Measurements from ENCODE around the gene CLASRP.
"Not testable (repeated sequence)": the region's sequence is repeated elsewhere in the genome, so short reads cannot be mapped to it uniquely, and the experiment has no call there.

The CLASRP gene

GRCh38 chr19:45038931-45039893 is at the start of gene CLASRP:
CLASRP (plus strand) TSS chr19:45039045; CDS start chr19:45040213, 1,168 bp downstream.
- peak; percentile 81 for DNase-seq (ENCODE audit: low read depth in 2 of 2)

GRCh38 chr19:44990459-44990858 is 48.4 kb upstream of the CLASRP start:
- DNase-seq (ENCODE audit: low read depth in 2 of 2) = no peak

GRCh38 chr19:44990966-44991365 is 47.9 kb upstream of the CLASRP start:
- DNase-seq (ENCODE audit: low read depth in 2 of 2) = no peak

GRCh38 chr19:44992336-44993163 is 46.3 kb upstream of the CLASRP start:
- DNase-seq (ENCODE audit: low read depth in 2 of 2) = no peak

GRCh38 chr19:44993526-44993925 is 45.3 kb upstream of the CLASRP start:
- no peak for DNase-seq (ENCODE audit: low read depth in 2 of 2)

- no peak for DNase-seq (ENCODE audit: low read depth in 2 of 2)
These were observed 44.8 kb upstream of the CLASRP start for GRCh38 chr19:44993926-44994537.

GRCh38 chr19:44998025-44998424 is 40.8 kb upstream of the CLASRP start:
- no peak for DNase-seq (ENCODE audit: low read depth in 2 of 2)

- DNase-seq (ENCODE audit: low read depth in 2 of 2) = not testable (repeated sequence)
These were observed 39.5 kb upstream of the CLASRP start for GRCh38 chr19:44999131-44999925.

GRCh38 chr19:45000665-45001064 is 38.2 kb upstream of the CLASRP start:
- DNase-seq (ENCODE audit: low read depth in 2 of 2) = not testable (repeated sequence)

- peak; percentile 95 to 96 for DNase-seq (ENCODE audit: low read depth in 2 of 2)
These were observed 37.6 kb upstream of the CLASRP start, which contains the start of gene RELB for GRCh38 chr19:45001087-45001739. RELB (plus strand) TSS chr19:45001464; CDS start chr19:45001580, 116 bp downstream.

GRCh38 chr19:45003485-45003884 is 35.4 kb upstream of the CLASRP start:
- no peak for DNase-seq (ENCODE audit: low read depth in 2 of 2)

- no peak for DNase-seq (ENCODE audit: low read depth in 2 of 2)
These were observed 33.1 kb upstream of the CLASRP start for GRCh38 chr19:45005787-45006186.

- DNase-seq (ENCODE audit: low read depth in 2 of 2) = no peak
These were observed 30.3 kb upstream of the CLASRP start for GRCh38 chr19:45008552-45008951.

- no peak for DNase-seq (ENCODE audit: low read depth in 2 of 2)
These were observed 29.1 kb upstream of the CLASRP start for GRCh38 chr19:45009625-45010255.

GRCh38 chr19:45010306-45010705 is 28.5 kb upstream of the CLASRP start:
- DNase-seq (ENCODE audit: low read depth in 2 of 2) = no peak

- DNase-seq (ENCODE audit: low read depth in 2 of 2) = no peak
These were observed 26.9 kb upstream of the CLASRP start for GRCh38 chr19:45011959-45012358.

- peak; percentile 45 for DNase-seq (ENCODE audit: low read depth in 2 of 2)
These were observed 22.2 kb upstream of the CLASRP start for GRCh38 chr19:45016388-45017314.

GRCh38 chr19:45019187-45019586 is 19.7 kb upstream of the CLASRP start:
- DNase-seq (ENCODE audit: low read depth in 2 of 2) = no peak

GRCh38 chr19:45020071-45020470 is 18.8 kb upstream of the CLASRP start:
- DNase-seq (ENCODE audit: low read depth in 2 of 2) = no peak

Measured in activated CD4-positive, alpha-beta T cell treated with anti-CD3 and anti-CD28 coated beads for 24 hours (primary cell).